Hepatocyte (in vitro differentiated cells): ENCODE data around the gene HTR1D.

Experiments used
- CTCF ChIP-seq: fragments of 200-600 bp; sonication (generic); IDR thresholded peaks from 2 replicates; pipeline ENCODE4 v1.5.1; 2016; ENCODE audit warnings: antibody characterized with exemption, mild to moderate bottlenecking; ENCODE audit not compliant: poor library complexity
- EZH2 ChIP-seq: fragments of 200-600 bp; sonication (generic); IDR thresholded peaks from 2 replicates; pipeline ENCODE4 v1.6.1; 2016; ENCODE audit warnings: antibody characterized with exemption, mild to moderate bottlenecking, borderline replicate concordance

- TF ChIP-seq EZH2 (no peak), CTCF (no peak)
These were observed 48.1 kb downstream of the HTR1D start for GRCh38 chr1:23169195-23169575.
